GM21786 (cell line): ENCODE data around the gene UBE2E2.
A peak's percentile ranks its signal among the peaks of the same experiment; 100 is the strongest.
"Not testable (repeated sequence)": the region's sequence is repeated elsewhere in the genome, so short reads cannot be mapped to it uniquely, and the experiment has no call there.

Experiments
- ATAC-seq: cut with Tn5 transposase; IDR thresholded peaks from one replicate; pipeline ENCODE4 v1.9.1; 2021; ENCODE audit not compliant: unreplicated experiment

Gene UBE2E2

DNA sequence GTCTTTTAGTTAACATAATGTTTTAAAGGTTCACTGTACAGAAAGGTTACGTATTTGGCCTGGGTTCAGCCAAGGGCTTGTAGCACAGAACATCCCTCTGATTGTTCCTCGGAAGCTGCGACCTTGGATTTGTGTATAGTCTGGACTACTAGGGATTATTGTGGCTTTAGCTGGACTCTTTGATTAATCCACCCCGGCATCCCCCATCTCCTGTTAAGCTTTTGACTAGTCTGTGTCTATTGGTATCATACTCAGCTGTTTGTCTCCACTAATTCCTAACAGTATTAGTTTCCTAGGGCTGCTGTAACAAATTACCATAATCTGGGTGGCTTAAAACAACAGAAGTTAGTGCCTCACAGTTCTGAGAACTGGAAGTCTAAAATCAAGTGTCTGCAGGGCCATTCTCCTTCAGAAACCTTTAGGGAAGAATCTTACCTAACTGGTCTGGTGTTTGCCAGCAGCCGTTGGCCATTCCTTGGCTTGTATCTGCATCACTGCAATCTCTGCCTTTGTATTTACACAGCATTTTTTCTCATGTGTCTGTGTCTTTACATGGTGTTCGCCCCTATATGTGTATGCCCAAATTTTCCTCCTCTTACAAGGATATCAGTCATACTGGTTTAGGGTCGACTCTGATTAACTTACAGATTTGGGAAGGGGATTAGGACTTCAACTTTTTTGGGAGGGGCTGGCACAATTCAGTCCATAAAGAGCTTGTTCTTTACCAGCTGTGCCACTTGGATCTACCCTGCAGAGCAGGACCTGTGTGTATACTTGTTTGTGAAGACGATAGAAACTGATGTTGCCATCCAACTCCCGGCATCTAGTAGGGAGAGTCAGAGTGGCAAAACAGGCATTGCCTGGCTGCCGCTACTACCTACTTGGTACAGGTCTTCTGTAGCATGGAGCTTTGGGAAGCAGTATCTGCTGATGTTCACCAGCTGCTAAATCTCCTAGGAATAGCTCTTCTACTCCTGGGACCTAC, 117.8 kb downstream of the UBE2E2 start:
- ATAC-seq, result no peak

DNA sequence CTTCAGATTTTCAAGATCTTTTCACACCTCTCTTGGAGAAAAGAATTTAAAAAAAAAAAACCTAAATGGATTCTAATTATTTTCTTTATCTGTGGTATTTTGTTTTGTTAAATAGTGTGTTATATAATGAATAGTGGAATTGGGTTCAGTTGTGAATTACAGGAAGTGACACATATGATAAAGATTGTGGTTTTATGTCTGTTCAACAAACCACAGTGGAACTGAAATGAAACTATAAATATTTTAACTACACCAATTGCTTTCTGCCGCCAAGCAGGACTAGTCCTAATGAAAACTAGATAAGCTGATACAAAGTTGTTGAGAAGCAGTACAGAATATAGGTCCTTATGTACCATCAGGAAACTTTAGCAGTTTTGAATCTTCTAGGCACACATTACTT, 121.6 kb downstream of the UBE2E2 start:
- peak; percentile 56 for ATAC-seq

GRCh38 chr3:23325466-23326065, 122.4 kb downstream of the UBE2E2 start:
- ATAC-seq, result peak; percentile 48

DNA sequence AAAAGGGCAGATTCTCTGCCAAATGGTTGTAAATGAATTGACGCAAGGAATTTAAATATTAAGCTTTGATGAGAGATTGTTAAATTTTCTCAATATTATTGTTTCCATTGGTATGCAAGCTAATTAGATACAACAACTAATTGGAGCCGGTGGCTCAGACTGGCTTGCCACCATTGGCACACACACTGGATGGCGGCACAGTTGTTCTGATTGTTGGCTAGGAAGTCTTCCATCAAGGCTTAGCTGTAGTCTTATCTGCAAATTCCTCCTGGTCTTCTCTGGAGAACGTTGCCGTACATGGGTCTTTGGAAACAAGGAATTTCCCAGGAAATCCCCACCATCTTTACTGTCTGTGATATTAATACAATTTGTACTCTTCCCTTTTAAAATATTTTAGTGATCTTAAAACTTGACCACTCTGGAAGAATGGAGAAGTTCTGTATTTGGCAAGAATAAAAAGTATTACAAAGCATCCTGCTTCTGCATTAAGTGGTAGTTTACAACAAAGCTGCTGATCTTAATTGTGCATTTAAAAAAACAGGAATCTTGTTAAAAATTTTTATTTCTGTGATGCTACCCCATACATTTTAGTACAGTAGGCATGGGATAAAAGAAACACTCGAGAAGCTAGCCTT, 126.5 kb downstream of the UBE2E2 start:
- no peak for ATAC-seq

DNA sequence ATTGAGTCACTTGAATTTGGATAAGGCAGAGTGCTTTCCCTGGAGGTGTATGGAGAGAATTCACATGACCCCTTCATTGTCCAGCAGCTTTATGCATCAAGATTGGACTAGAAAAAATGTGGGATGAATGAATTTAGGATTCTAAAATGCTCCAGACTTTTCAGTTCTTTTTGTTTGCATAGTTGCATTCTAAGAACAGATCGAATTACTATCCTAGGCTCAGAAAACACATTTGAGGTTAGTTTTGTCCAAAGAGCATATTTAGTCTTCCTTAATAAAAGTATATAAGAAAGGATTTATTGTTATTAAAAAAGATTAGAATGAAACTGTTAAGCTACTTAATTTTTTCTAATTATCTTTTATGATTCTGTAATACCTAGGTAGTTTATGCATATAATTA, 127.4 kb downstream of the UBE2E2 start:
- no peak for ATAC-seq

GRCh38 chr3:23331141-23331935, 128.2 kb downstream of the UBE2E2 start:
- no peak for ATAC-seq

DNA sequence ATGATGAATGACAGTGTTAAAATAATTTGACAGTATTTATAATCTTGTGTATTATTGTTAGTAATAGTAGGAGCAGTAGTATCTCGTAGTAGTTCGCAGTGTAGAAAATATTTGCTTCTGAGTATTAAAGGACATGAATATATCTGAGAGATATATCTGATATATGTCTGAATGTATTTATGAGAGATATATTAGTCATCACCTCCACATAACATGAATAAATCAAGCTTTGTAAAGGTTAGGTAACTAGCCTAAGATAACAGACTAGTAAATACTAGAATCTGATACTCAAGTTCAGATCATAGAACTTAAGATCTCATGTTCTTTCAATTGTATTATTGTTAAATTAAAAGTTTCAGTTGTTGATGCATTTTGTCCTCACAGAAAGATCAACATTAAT, 130.5 kb downstream of the UBE2E2 start:
- no peak for ATAC-seq

GRCh38 chr3:23336853-23337252, 133.7 kb downstream of the UBE2E2 start:
- ATAC-seq, result not testable (repeated sequence)

GRCh38 chr3:23341147-23341838, 138.2 kb downstream of the UBE2E2 start:
- ATAC-seq, result peak; percentile 69

DNA sequence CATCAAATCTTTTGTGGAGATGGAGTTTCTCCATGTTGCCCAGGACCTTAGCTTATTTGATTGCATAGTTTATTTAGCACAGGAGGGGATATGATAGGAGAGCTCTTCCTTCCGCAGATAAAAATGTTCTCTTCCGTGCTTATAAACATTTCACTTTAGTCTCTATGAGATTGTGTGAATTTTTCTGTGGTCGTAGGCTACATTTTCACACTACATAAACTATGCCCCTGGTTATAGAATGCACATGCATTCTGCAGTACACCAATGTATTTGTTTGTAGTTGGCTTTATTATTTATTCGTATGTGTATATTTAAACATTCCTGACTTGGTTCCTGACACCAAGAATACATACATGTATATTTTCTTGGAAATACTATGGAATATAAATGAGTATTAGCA, 139.2 kb downstream of the UBE2E2 start:
- no peak for ATAC-seq

- ATAC-seq, result no peak
Observed at GRCh38 chr3:23343509-23343908, 140.4 kb downstream of the UBE2E2 start.

DNA sequence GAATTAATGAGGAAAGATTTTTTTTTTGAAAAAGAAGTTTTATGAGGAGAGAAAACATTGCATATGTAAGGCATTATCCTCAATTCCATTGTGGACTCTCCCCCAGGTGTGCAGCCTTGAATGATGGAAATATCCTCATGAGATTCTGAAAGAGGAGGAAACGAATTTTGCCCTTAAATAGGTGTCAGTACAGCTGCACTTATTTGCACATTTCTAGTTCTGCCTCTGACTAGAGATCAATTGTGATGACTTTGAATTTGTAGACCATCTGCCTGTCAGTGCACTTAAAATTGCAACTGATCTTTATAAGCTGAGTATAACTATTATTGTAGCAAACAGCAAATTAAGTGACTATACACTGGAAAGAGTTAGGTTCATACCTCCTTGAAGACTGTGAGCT, 141.8 kb downstream of the UBE2E2 start:
- no peak for ATAC-seq

- ATAC-seq, result not testable (repeated sequence)
Observed at GRCh38 chr3:23349444-23349843, 146.3 kb downstream of the UBE2E2 start.

DNA sequence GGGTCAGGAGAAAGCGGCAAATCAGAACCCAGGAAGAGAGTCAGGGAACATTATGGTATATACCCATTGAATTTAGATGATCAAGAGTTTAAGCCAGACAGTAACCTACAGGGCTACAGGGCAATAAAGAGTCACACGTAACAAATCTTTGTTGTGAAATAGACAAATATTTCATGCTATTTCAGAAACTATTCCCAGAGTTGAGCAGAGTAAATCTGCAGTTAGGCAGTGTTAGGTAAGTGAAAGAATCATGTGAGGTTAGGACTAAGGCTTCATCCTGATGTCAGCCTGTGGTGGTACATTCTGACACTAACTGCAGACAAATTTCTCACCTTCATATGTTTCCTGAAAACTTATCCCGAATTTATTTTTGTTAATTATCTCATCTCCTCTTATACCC, 153.0 kb downstream of the UBE2E2 start:
- ATAC-seq, result no peak

DNA sequence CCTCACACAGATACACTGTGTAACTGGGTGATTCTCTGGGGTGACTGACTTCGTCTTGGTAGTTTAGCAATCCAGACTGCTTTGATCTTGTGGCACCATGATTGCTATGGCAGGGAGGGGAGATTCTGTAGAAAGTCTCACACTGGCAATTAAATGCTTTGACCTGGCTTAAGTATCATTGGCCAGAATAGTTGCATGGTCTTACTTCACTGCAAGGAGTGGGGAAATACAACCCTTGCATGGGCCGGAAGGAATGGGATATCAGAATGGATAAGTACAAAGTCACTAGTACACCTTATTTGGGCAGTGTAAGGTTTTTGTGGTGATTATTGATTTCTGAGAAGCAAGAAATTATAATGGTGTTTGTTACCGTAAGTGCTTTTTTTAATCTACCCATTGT, 153.8 kb downstream of the UBE2E2 start:
- no peak for ATAC-seq

- ATAC-seq, result no peak
Observed at GRCh38 chr3:23359116-23359515, 156.0 kb downstream of the UBE2E2 start.

- ATAC-seq, result no peak
Observed at GRCh38 chr3:23365066-23365465, 161.9 kb downstream of the UBE2E2 start.

GRCh38 chr3:23368731-23369130, 165.6 kb downstream of the UBE2E2 start:
- ATAC-seq, result no peak

- no peak for ATAC-seq
Observed at GRCh38 chr3:23372285-23372684, 169.2 kb downstream of the UBE2E2 start.

- ATAC-seq, result no peak
Observed at GRCh38 chr3:23376516-23377248, 173.6 kb downstream of the UBE2E2 start.
